CD4-positive, alpha-beta T cell (primary cell): ENCODE data around the gene HBE1. TPM values are rescaled to one million over a fixed set of nuclear protein-coding genes. Genes with fewer than 3 reads are reported as not detected.

ENCODE experiments used
- ATAC-seq: fragments of 200-7000 bp; cut with Tn5 transposase; one replicate; pipeline ENCODE4 v1.10.0; 2022; ENCODE audit warnings: mild to moderate bottlenecking; ENCODE audit not compliant: poor library complexity
- CTCF ChIA-PET: fragments of 350-600 bp; sonication (Branson Sonifier 250); formaldehyde crosslinking; loops from one replicate; lab custom pipeline; 2021; ENCODE audit warnings: antibody characterized with exemption, inconsistent platforms; lab: Charles Lee
- POLR2A ChIA-PET: fragments of 350-600 bp; sonication (Branson Sonifier 250); formaldehyde crosslinking; loops from one replicate; lab custom pipeline; 2021; ENCODE audit warnings: antibody characterized with exemption, inconsistent platforms; lab: Charles Lee
- DNase-seq, 14 experiments: peaks; one replicate each; pipeline ENCODE4 v3.0.0-alpha.2; 2013 to 2020; ENCODE audit warnings: mixed read lengths in 2 of 14
- H3K27ac ChIP-seq, 2 donors: one replicate each; pipeline versions ENCODE4 v1.5.1 to v1.7.0; 2013; ENCODE audit warnings: low read length in 2 of 2, low read depth in 1 of 2, mild to moderate bottlenecking in 1 of 2
- H3K27me3 ChIP-seq, 2 experiments: 1 replicate in 1 of 2; 2 replicates in 1 of 2; pipeline versions ENCODE4 v1.6.1 to v1.7.0; 2013; ENCODE audit warnings: low read length in 2 of 2, control low read depth in 1 of 2, mild to moderate bottlenecking in 1 of 2, moderate library complexity in 1 of 2; ENCODE audit not compliant: insufficient read depth in 2 of 2, control insufficient read depth in 1 of 2
- H3K36me3 ChIP-seq: one replicate; pipeline ENCODE4 v1.6.1; 2013; ENCODE audit warnings: low read length, control low read depth; ENCODE audit not compliant: insufficient read depth
- H3K4me1 ChIP-seq: one replicate; pipeline ENCODE4 v1.6.1; 2013; ENCODE audit warnings: low read length, control low read depth; ENCODE audit not compliant: insufficient read depth
- H3K4me3 ChIP-seq: one replicate; pipeline ENCODE4 v1.5.1; 2013; ENCODE audit warnings: mild to moderate bottlenecking, low read length, moderate library complexity
- H3K9me3 ChIP-seq, 2 experiments: 1 replicate in 1 of 2; 2 replicates in 1 of 2; pipeline versions ENCODE4 v1.6.1 to v1.7.0; 2013; ENCODE audit warnings: low read length in 2 of 2, mild to moderate bottlenecking in 2 of 2, control low read depth in 1 of 2, moderate library complexity in 1 of 2; ENCODE audit not compliant: control insufficient read depth in 1 of 2, insufficient read depth in 1 of 2
- H3K27ac Mint-ChIP-seq: one replicate; pipeline ENCODE4 v1.8.0; 2020; ENCODE audit warnings: mixed read lengths
- H3K27me3 Mint-ChIP-seq: one replicate; pipeline ENCODE4 v1.8.0; 2021; ENCODE audit warnings: mixed read lengths
- H3K36me3 Mint-ChIP-seq: one replicate; pipeline ENCODE4 v1.8.0; 2021; ENCODE audit warnings: low read depth, mixed read lengths
- H3K4me1 Mint-ChIP-seq: one replicate; pipeline ENCODE4 v1.8.0; 2021; ENCODE audit warnings: low read depth, mixed read lengths
- H3K4me3 Mint-ChIP-seq: one replicate; pipeline ENCODE4 v1.8.0; 2020; ENCODE audit warnings: mild to moderate bottlenecking, mixed read lengths
- H3K9me3 Mint-ChIP-seq: one replicate; pipeline ENCODE4 v1.8.0; 2020; ENCODE audit warnings: mixed read lengths
- intact Hi-C, 2 experiments: fragments of 100-400 bp; cut with DNase I in 1 of 2; cut with micrococcal nuclease in 1 of 2; formaldehyde crosslinking; loops; one replicate each; pipeline versions ENCODE4 v1.15.1 to v1.9.0; 2023 to 2025; cut with DNase I, micrococcal nuclease
- total RNA-seq, 174 experiments: library from RNA in 2 of 174; stranded (reverse) in 2 of 174; gene quantifications; one replicate each; pipeline ENCODE4 v1.2.3 and lab custom pipeline; 2021 to 2026
- TF ChIP-seq, protein P1 (sequence below): fragments of 200-600 bp; IDR thresholded peaks from one replicate; pipeline ENCODE4 v1.8.0; 2022; ENCODE audit warnings: antibody characterized with exemption, mild to moderate bottlenecking

HBE1 gene
- total RNA-seq, 2 experiments from 2014 or later, result not detected

DNA sequence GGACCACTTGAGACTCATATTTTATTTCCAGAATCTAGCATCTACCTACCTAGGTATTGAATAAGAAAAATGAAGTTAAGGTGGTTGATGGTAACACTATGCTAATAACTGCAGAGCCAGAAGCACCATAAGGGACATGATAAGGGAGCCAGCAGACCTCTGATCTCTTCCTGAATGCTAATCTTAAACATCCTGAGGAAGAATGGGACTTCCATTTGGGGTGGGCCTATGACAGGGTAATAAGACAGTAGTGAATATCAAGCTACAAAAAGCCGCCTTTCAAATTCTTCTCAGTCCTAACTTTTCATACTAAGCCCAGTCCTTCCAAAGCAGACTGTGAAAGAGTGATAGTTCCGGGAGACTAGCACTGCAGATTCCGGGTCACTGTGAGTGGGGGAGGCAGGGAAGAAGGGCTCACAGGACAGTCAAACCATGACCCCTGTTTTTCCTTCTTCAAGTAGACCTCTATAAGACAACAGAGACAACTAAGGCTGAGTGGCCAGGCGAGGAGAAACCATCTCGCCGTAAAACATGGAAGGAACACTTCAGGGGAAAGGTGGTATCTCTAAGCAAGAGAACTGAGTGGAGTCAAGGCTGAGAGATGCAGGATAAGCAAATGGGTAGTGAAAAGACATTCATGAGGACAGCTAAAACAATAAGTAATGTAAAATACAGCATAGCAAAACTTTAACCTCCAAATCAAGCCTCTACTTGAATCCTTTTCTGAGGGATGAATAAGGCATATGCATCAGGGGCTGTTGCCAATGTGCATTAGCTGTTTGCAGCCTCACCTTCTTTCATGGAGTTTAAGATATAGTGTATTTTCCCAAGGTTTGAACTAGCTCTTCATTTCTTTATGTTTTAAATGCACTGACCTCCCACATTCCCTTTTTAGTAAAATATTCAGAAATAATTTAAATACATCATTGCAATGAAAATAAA lies 44.9 kb downstream of the HBE1 start:
- peaks cover 0 to 13% of the 10 kb centered on the region in 2 experiments for H3K27me3 ChIP-seq
- CTCF ChIA-PET, result no interaction called here
- Mint-ChIP-seq H3K4me3 (no peak overlapping the region), H3K9me3 (no peaks in the 10 kb centered on the region), H3K27me3 (peaks cover 6% of the 10 kb centered on the region), H3K27ac (no peak overlapping the region), H3K36me3 (no peaks in the 10 kb centered on the region), H3K4me1 (no peaks in the 10 kb centered on the region)
- intact Hi-C loops, result no loop called here
- no peak overlapping the region for H3K27ac ChIP-seq
- no peaks in the 10 kb centered on the region for H3K4me1 ChIP-seq
- TF ChIP-seq, protein P1, sequence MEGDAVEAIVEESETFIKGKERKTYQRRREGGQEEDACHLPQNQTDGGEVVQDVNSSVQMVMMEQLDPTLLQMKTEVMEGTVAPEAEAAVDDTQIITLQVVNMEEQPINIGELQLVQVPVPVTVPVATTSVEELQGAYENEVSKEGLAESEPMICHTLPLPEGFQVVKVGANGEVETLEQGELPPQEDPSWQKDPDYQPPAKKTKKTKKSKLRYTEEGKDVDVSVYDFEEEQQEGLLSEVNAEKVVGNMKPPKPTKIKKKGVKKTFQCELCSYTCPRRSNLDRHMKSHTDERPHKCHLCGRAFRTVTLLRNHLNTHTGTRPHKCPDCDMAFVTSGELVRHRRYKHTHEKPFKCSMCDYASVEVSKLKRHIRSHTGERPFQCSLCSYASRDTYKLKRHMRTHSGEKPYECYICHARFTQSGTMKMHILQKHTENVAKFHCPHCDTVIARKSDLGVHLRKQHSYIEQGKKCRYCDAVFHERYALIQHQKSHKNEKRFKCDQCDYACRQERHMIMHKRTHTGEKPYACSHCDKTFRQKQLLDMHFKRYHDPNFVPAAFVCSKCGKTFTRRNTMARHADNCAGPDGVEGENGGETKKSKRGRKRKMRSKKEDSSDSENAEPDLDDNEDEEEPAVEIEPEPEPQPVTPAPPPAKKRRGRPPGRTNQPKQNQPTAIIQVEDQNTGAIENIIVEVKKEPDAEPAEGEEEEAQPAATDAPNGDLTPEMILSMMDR, result no peak
- no peak for ATAC-seq
- H3K9me3 ChIP-seq, result peaks cover 6 to 12% of the 10 kb centered on the region in 2 experiments
- POLR2A ChIA-PET, result no interaction called here
- DNase-seq, result no peak
- no peak overlapping the region for H3K4me3 ChIP-seq
- H3K36me3 ChIP-seq, result no peaks in the 10 kb centered on the region

DNA sequence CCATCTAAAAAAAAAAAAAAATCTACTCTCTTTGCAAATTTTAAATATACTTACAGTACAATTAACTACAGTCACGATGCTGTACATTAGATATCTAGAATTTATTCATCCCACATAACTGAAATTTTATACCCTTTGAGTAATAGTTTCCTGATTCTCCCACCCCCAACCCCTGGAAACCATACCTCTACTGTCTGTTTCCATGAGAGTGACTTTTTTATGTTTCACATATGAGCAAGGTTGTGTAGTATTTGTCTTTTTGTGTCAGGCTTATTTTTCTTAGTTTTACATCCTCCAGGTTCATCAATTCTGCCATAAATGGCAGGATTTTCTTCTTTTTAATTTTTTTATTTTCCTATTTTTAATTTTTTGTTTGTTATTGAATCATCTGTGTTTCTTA lies 46.1 kb downstream of the HBE1 start:
- ChIA-PET CTCF (no interaction called here), POLR2A (no interaction called here)
- Histone ChIP-seq H3K27ac (no peak overlapping the region), H3K27me3 (peaks cover 0 to 13% of the 10 kb centered on the region in 2 experiments), H3K36me3 (no peaks in the 10 kb centered on the region), H3K4me3 (no peak overlapping the region), H3K4me1 (no peaks in the 10 kb centered on the region), H3K9me3 (peaks cover 6 to 12% of the 10 kb centered on the region in 2 experiments)
- H3K4me3 Mint-ChIP-seq, result no peak overlapping the region
- H3K4me1 Mint-ChIP-seq, result no peaks in the 10 kb centered on the region
- peaks cover 3% of the 10 kb centered on the region for H3K9me3 Mint-ChIP-seq
- H3K27ac Mint-ChIP-seq, result no peak overlapping the region
- intact Hi-C loops, result no loop called here
- no peak for ATAC-seq
- DNase-seq, result no peak
- peaks cover 6% of the 10 kb centered on the region for H3K27me3 Mint-ChIP-seq
- TF ChIP-seq, protein P1, result no peak
- no peaks in the 10 kb centered on the region for H3K36me3 Mint-ChIP-seq

- CTCF ChIA-PET, result no interaction called here
- intact Hi-C loops, result no loop called here
Measured at GRCh38 chr11:5223146-5223545, 46.6 kb downstream of the HBE1 start.

More at GRCh38 chr11:5223146-5223545, 46.6 kb downstream of the HBE1 start:
- peaks cover 6 to 12% of the 10 kb centered on the region in 2 experiments for H3K9me3 ChIP-seq
- no peaks in the 10 kb centered on the region for H3K36me3 ChIP-seq
- Mint-ChIP-seq H3K27ac (no peak overlapping the region), H3K9me3 (peaks cover 3% of the 10 kb centered on the region), H3K4me1 (no peaks in the 10 kb centered on the region), H3K27me3 (peaks cover 6% of the 10 kb centered on the region), H3K4me3 (no peak overlapping the region), H3K36me3 (no peaks in the 10 kb centered on the region)
- DNase-seq, result no peak
- TF ChIP-seq, protein P1, result no peak
- no peak for ATAC-seq
- H3K4me3 ChIP-seq, result no peak overlapping the region
- POLR2A ChIA-PET, result no interaction called here
- H3K27me3 ChIP-seq, result peaks cover 0 to 13% of the 10 kb centered on the region in 2 experiments
- no peak overlapping the region for H3K27ac ChIP-seq
- no peaks in the 10 kb centered on the region for H3K4me1 ChIP-seq

Other genes starting within 250 kb of the HBE1 start
- not detected for gene OR52J3, start 223.4 kb downstream of the HBE1 start, total RNA-seq
- not detected for gene OR52E2, start 210.3 kb downstream of the HBE1 start, total RNA-seq
- not detected for gene OR52E1, start 200.4 kb downstream of the HBE1 start, total RNA-seq
- gene OR52A5, start 131.6 kb downstream of the HBE1 start, total RNA-seq, result not detected
- not detected for gene OR52A1, start 115.2 kb downstream of the HBE1 start, total RNA-seq
- gene OR51V1, start 69.3 kb downstream of the HBE1 start, total RNA-seq, result not detected
- under 1 TPM in 1 of 2 experiments, not detected in 1; 0.45 TPM for gene HBB, start 42.9 kb downstream of the HBE1 start, total RNA-seq
- gene HBD, start 35.5 kb downstream of the HBE1 start, total RNA-seq, result not detected
- not detected for gene HBG1, start 20.1 kb downstream of the HBE1 start, total RNA-seq
- not detected for gene HBG2, start 15.2 kb downstream of the HBE1 start, total RNA-seq
- not detected for gene OR51B4, start 32.0 kb upstream of the HBE1 start, total RNA-seq
- not detected for gene OR51B2, start 54.4 kb upstream of the HBE1 start, total RNA-seq
- gene OR51B5, start 73.6 kb upstream of the HBE1 start, total RNA-seq, result under 1 TPM in 1 of 2 experiments, not detected in 1; 0.30 TPM
- not detected for gene OR51B6, start 81.6 kb upstream of the HBE1 start, total RNA-seq
- gene OR51M1, start 113.9 kb upstream of the HBE1 start, total RNA-seq, result not detected
- gene OR51Q1, start 152.2 kb upstream of the HBE1 start, total RNA-seq, result not detected
- not detected for gene OR51I1, start 171.6 kb upstream of the HBE1 start, total RNA-seq
- gene OR51I2, start 179.4 kb upstream of the HBE1 start, total RNA-seq, result not detected
- gene OR52D1, start 218.7 kb upstream of the HBE1 start, total RNA-seq, result not detected
- under 1 TPM in 1 of 2 experiments, not detected in 1; 0.08 TPM for gene UBQLN3, start 240.0 kb upstream of the HBE1 start, total RNA-seq
- under 1 TPM; 0.30 to 0.50 TPM for gene UBQLNL, start 246.8 kb upstream of the HBE1 start, total RNA-seq